Fibroblast of the aortic adventitia (primary cell): ENCODE results near the gene TMEM63B. TPM values are rescaled to one million over a fixed set of nuclear protein-coding genes. Genes with fewer than 3 reads are reported as not detected.

Experiments used
- DNase-seq: peaks from one replicate; pipeline ENCODE4 v3.0.0-alpha.2; 2010; ENCODE audit warnings: low read depth
- H3K4me3 ChIP-seq: 2 replicates; pipeline ENCODE4 v1.5.1; 2011; ENCODE audit warnings: low read depth, mild to moderate bottlenecking, control low read depth, low read length, moderate library complexity
- CTCF ChIP-seq: IDR thresholded peaks from 2 replicates; pipeline ENCODE4 v1.5.1; 2011; ENCODE audit warnings: mild to moderate bottlenecking, low read length, control low read depth, inconsistent platforms; ENCODE audit not compliant: insufficient read depth
- total RNA-seq: library from RNA; depleted of rRNA; stranded (reverse); fragments of >200 nt; gene quantifications from 2 replicates; pipeline ENCODE4 v1.2.3, GENCODE V29; 2012; ENCODE audit warnings: low replicate concordance

TMEM63B gene
- total RNA-seq, 1 donor, result 20.7 TPM

- peak; percentile 83 for TF ChIP-seq CTCF
- H3K4me3 ChIP-seq, result no peak overlapping the region
Measured at GRCh38 chr6:44096612-44097011, 30.7 kb upstream of the TMEM63B start.

GRCh38 chr6:44097782-44098317 lies 29.5 kb upstream of the TMEM63B start:
- DNase-seq, result no peak
- no peak for TF ChIP-seq CTCF
- no peak overlapping the region for H3K4me3 ChIP-seq

More at GRCh38 chr6:44096612-44097011, 30.7 kb upstream of the TMEM63B start:
- peak; percentile 79 for DNase-seq

GRCh38 chr6:44099192-44099591 lies 28.2 kb upstream of the TMEM63B start:
- DNase-seq, result no peak
- no peak for TF ChIP-seq CTCF
- H3K4me3 ChIP-seq, result no peak overlapping the region

GRCh38 chr6:44100088-44100550 lies 27.2 kb upstream of the TMEM63B start:
- peak; percentile 68 for TF ChIP-seq CTCF
- no peak for DNase-seq
- no peak overlapping the region for H3K4me3 ChIP-seq

- H3K4me3 ChIP-seq, result no peak overlapping the region
- no peak for DNase-seq
- no peak for TF ChIP-seq CTCF
Measured at GRCh38 chr6:44101832-44102231, 25.5 kb upstream of the TMEM63B start.

GRCh38 chr6:44102527-44102926 lies 24.8 kb upstream of the TMEM63B start:
- no peak for TF ChIP-seq CTCF
- DNase-seq, result no peak
- H3K4me3 ChIP-seq, result no peak overlapping the region

GRCh38 chr6:44104481-44105021 lies 22.8 kb upstream of the TMEM63B start:
- no peak for DNase-seq
- TF ChIP-seq CTCF, result no peak
- no peak overlapping the region for H3K4me3 ChIP-seq
